HCT116 (cell line): ENCODE results near the gene TRIM69. TPM values are rescaled to one million over a fixed set of nuclear protein-coding genes. Genes with fewer than 3 reads are reported as not detected.

Experiments used
- ATAC-seq: fragments of 200-7000 bp; cut with Tn5 transposase; 2 replicates; pipeline ENCODE4 v1.9.1; 2020; ENCODE audit warnings: mild to moderate bottlenecking, moderate library complexity
- BruUV-seq: library from RNA; stranded (reverse); fragments of 400-500 nt; replicated peaks from 2 replicates; lab custom pipeline; 2021; lab: Mats Ljungman, UMichigan
- CTCF ChIA-PET: fragments of 300-600 bp; sonication (Branson Sonifier 250); formaldehyde crosslinking; loops from one replicate; lab custom pipeline; 2021; ENCODE audit warnings: antibody characterized with exemption; lab: Charles Lee
- POLR2A ChIA-PET: fragments of 300-600, 350-600 bp; sonication (Branson Sonifier 250); formaldehyde crosslinking; loops from one replicate; lab custom pipeline; 2021; ENCODE audit warnings: antibody characterized with exemption; lab: Charles Lee
- RAD21 ChIA-PET, 2 experiments: fragments of 300-600 bp; sonication (Branson Sonifier 250); formaldehyde crosslinking; loops; one replicate each; lab custom pipeline; 2023; ENCODE audit warnings: low total read pairs in 2 of 2; ENCODE audit not compliant: uncharacterized antibody in 2 of 2, unreplicated experiment in 2 of 2, low non-redundant PET in 1 of 2; lab: Charles Lee
- DNase-seq: peaks from one replicate; pipeline ENCODE4 v3.0.0-alpha.2; 2010; ENCODE audit warnings: low read depth, low spot score
- H2AFZ ChIP-seq: fragments of 200-600 bp; shearing (Covaris generic), sonication (generic); 2 replicates; pipeline ENCODE4 v1.6.1; 2017; ENCODE audit warnings: low read depth, mixed run types, mixed read lengths, antibody characterized with exemption, low read length; ENCODE audit not compliant: poor library complexity, severe bottlenecking
- H3K27ac ChIP-seq: 2 replicates; pipeline ENCODE4 v1.5.1; 2012; ENCODE audit warnings: low read depth, low read length
- H3K27me3 ChIP-seq: fragments of 200-600 bp; sonication (generic); 2 replicates; pipeline ENCODE4 v1.6.1; 2016; ENCODE audit warnings: mixed run types, low read length, mixed read lengths; ENCODE audit not compliant: insufficient read depth
- H3K36me3 ChIP-seq, 2 experiments: fragments of 200-500 bp in 1 of 2; fragments of 200-600 bp in 1 of 2; sonication (Bioruptor generic) in 1 of 2; sonication (generic) in 1 of 2; 2 replicates each; pipeline versions ENCODE4 v1.5.1 to v1.6.1; 2014 to 2016; ENCODE audit warnings: low read length in 2 of 2, inconsistent platforms in 1 of 2, mixed read lengths in 1 of 2, mixed run types in 1 of 2; ENCODE audit not compliant: insufficient read depth in 2 of 2, control insufficient read depth in 1 of 2
- H3K4me1 ChIP-seq, 2 experiments: fragments of 200-600 bp in 1 of 2; sonication (generic) in 1 of 2; 2 replicates each; pipeline versions ENCODE4 v1.5.1 to v1.6.1; 2012 to 2017; ENCODE audit warnings: low read length in 2 of 2, inconsistent platforms in 1 of 2, mild to moderate bottlenecking in 1 of 2, mixed read lengths in 1 of 2, mixed run types in 1 of 2, moderate library complexity in 1 of 2; ENCODE audit not compliant: insufficient read depth in 2 of 2, control insufficient read depth in 1 of 2
- H3K4me2 ChIP-seq: fragments of 200-600 bp; sonication (generic); 2 replicates; pipeline ENCODE4 v1.6.1; 2017; ENCODE audit warnings: mixed run types, low read length, mixed read lengths
- H3K4me3 ChIP-seq, 2 experiments: fragments of 200-600 bp in 1 of 2; sonication (generic) in 1 of 2; replicated peaks in 1 of 2; 2 replicates each; pipeline ENCODE4 v1.5.1; 2011 to 2016; ENCODE audit warnings: low read length in 2 of 2, control low read depth in 1 of 2, low read depth in 1 of 2, mild to moderate bottlenecking in 1 of 2, mixed read lengths in 1 of 2, mixed run types in 1 of 2
- H3K79me2 ChIP-seq: fragments of 200-600 bp; sonication (generic); 2 replicates; pipeline ENCODE4 v1.6.1; 2017; ENCODE audit warnings: mild to moderate bottlenecking, mixed run types, low read length, moderate library complexity, mixed read lengths; ENCODE audit not compliant: insufficient read depth
- H3K9ac ChIP-seq: fragments of 200-600 bp; sonication (generic); 2 replicates; pipeline ENCODE4 v1.6.1; 2016; ENCODE audit warnings: low read length, mixed read lengths
- H3K9me2 ChIP-seq: fragments of 200-600 bp; sonication (generic), shearing (Covaris generic); 2 replicates; pipeline ENCODE4 v1.6.1; 2017; ENCODE audit warnings: mixed run types, mild to moderate bottlenecking, moderate library complexity; ENCODE audit not compliant: insufficient read depth
- H3K9me3 ChIP-seq, 2 experiments: fragments of 200-500 bp in 1 of 2; fragments of 200-600 bp in 1 of 2; sonication (Bioruptor generic) in 1 of 2; sonication (generic) in 1 of 2; 2 replicates each; pipeline ENCODE4 v1.6.1; 2014 to 2017; ENCODE audit warnings: low read length in 2 of 2, mixed read lengths in 2 of 2, inconsistent platforms in 1 of 2, low read depth in 1 of 2, mild to moderate bottlenecking in 1 of 2, mixed run types in 1 of 2, moderate library complexity in 1 of 2; ENCODE audit not compliant: control insufficient read depth in 1 of 2, insufficient read depth in 1 of 2
- H4K20me1 ChIP-seq: fragments of 200-600 bp; sonication (generic), shearing (Covaris generic); 2 replicates; pipeline ENCODE4 v1.6.1; 2017; ENCODE audit warnings: mixed run types, mild to moderate bottlenecking, moderate library complexity; ENCODE audit not compliant: insufficient read depth
- CEBPB ChIP-seq: IDR thresholded peaks from 2 replicates; pipeline ENCODE4 v1.6.1; 2012; ENCODE audit warnings: low read depth
- EZH2phosphoT487 ChIP-seq: fragments of 200-600 bp; IDR thresholded peaks from 2 replicates; pipeline ENCODE4 v1.6.1; 2018; ENCODE audit warnings: antibody characterized with exemption, borderline replicate concordance
- JUND ChIP-seq: IDR thresholded peaks from 2 replicates; pipeline ENCODE4 v1.6.1; 2012
- POLR2A ChIP-seq: IDR thresholded peaks from 2 replicates; pipeline ENCODE4 v1.7.0; 2011; ENCODE audit warnings: borderline replicate concordance; ENCODE audit not compliant: insufficient read depth, insufficient read length; ENCODE audit errors: extremely low read depth
- RAD21 ChIP-seq: IDR thresholded peaks from 2 replicates; pipeline ENCODE4 v1.6.1; 2012; ENCODE audit warnings: low read depth, mild to moderate bottlenecking
- SRF ChIP-seq: IDR thresholded peaks from 2 replicates; pipeline ENCODE4 v1.6.1; 2012; ENCODE audit warnings: low read depth
- ZNF274 ChIP-seq: fragments of 200-500 bp; sonication (Bioruptor generic); IDR thresholded peaks from 2 replicates; pipeline ENCODE4 v1.6.1; 2014; ENCODE audit warnings: mild to moderate bottlenecking, low read depth, low read length, inconsistent platforms
- intact Hi-C: fragments of 100-400 bp; cut with micrococcal nuclease; formaldehyde crosslinking; loops from 2 replicates; pipeline ENCODE4 v1.10.0; 2022
- total RNA-seq: library from RNA; stranded (reverse); gene quantifications from one replicate; pipeline ENCODE4 v1.2.1, GENCODE V29; 2021; ENCODE audit not compliant: unreplicated experiment
- TF ChIP-seq, protein P1 (sequence below): IDR thresholded peaks from 2 replicates; pipeline ENCODE4 v1.6.1; 2011; ENCODE audit warnings: mild to moderate bottlenecking, low read length, moderate library complexity; ENCODE audit not compliant: insufficient replicate concordance; ENCODE audit errors: extremely low read depth
- TF ChIP-seq, protein P2 (sequence below), 3 experiments: fragments of 200-600 bp in 1 of 3; sonication (generic) in 1 of 3; IDR thresholded peaks in 2 of 3; conservative IDR thresholded peaks in 1 of 3; 2 replicates each; pipeline ENCODE4 v1.5.1; 2012 to 2017; ENCODE audit warnings: low read depth in 2 of 3, low read length in 2 of 3, antibody characterized with exemption in 1 of 3, borderline replicate concordance in 1 of 3, control low read depth in 1 of 3, mild to moderate bottlenecking in 1 of 3, mixed read lengths in 1 of 3, mixed run types in 1 of 3, moderate library complexity in 1 of 3; ENCODE audit not compliant: insufficient read depth in 1 of 3

TRIM69 gene
- total RNA-seq, 1 experiment from 2014 or later = 13.0 TPM

DNA sequence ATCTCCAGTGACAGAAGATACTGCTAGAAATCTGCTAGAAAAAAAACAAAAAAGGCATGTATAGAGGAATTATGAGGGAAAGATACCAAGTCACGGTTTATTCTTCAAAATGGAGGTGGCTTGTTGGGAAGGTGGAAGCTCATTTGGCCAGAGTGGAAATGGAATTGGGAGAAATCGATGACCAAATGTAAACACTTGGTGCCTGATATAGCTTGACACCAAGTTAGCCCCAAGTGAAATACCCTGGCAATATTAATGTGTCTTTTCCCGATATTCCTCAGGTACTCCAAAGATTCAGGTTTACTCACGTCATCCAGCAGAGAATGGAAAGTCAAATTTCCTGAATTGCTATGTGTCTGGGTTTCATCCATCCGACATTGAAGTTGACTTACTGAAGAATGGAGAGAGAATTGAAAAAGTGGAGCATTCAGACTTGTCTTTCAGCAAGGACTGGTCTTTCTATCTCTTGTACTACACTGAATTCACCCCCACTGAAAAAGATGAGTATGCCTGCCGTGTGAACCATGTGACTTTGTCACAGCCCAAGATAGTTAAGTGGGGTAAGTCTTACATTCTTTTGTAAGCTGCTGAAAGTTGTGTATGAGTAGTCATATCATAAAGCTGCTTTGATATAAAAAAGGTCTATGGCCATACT lies 21.1 kb upstream of the TRIM69 start:
- ChIA-PET RAD21 (no interaction called here), CTCF (interaction anchor here (1.3 to 3.6 kb wide), 2 partner anchors 12 to 52 kb away, joined by 4 to 30 read pairs; partner anchors contain the start of gene SPG11), POLR2A (interaction anchor here (0.6 to 7.0 kb wide), 2 partner anchors 12 to 67 kb away, joined by 3 to 106 read pairs; no protein-coding TSS in a partner anchor)
- peaks cover 8 to 22% of the 10 kb centered on the region in 2 experiments; a peak in 3 of 4 replicates for H3K4me1 ChIP-seq
- H3K9ac ChIP-seq = no peak overlapping the region
- H3K36me3 ChIP-seq = peaks cover 27 to 35% of the 10 kb centered on the region in 2 experiments
- no peak for ATAC-seq
- H4K20me1 ChIP-seq = no peaks in the 10 kb centered on the region
- H3K4me2 ChIP-seq = no peak overlapping the region
- H3K79me2 ChIP-seq = peaks cover 41% of the 10 kb centered on the region
- H2AFZ ChIP-seq = no peak overlapping the region
- H3K4me3 ChIP-seq = no peak overlapping the region
- intact Hi-C loops = no loop called here
- no peaks in the 10 kb centered on the region for H3K27me3 ChIP-seq
- H3K27ac ChIP-seq = no peak overlapping the region
- H3K9me2 ChIP-seq = no peaks in the 10 kb centered on the region
- no peak for DNase-seq
- TF ChIP-seq POLR2A (no peak), ZNF274 (no peak), JUND (no peak)
- TF ChIP-seq, protein P1, sequence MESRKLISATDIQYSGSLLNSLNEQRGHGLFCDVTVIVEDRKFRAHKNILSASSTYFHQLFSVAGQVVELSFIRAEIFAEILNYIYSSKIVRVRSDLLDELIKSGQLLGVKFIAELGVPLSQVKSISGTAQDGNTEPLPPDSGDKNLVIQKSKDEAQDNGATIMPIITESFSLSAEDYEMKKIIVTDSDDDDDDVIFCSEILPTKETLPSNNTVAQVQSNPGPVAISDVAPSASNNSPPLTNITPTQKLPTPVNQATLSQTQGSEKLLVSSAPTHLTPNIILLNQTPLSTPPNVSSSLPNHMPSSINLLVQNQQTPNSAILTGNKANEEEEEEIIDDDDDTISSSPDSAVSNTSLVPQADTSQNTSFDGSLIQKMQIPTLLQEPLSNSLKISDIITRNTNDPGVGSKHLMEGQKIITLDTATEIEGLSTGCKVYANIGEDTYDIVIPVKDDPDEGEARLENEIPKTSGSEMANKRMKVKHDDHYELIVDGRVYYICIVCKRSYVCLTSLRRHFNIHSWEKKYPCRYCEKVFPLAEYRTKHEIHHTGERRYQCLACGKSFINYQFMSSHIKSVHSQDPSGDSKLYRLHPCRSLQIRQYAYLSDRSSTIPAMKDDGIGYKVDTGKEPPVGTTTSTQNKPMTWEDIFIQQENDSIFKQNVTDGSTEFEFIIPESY = no peak
- H3K9me3 ChIP-seq = no peaks in the 10 kb centered on the region
- BruUV-seq = no TSS peak

DNA sequence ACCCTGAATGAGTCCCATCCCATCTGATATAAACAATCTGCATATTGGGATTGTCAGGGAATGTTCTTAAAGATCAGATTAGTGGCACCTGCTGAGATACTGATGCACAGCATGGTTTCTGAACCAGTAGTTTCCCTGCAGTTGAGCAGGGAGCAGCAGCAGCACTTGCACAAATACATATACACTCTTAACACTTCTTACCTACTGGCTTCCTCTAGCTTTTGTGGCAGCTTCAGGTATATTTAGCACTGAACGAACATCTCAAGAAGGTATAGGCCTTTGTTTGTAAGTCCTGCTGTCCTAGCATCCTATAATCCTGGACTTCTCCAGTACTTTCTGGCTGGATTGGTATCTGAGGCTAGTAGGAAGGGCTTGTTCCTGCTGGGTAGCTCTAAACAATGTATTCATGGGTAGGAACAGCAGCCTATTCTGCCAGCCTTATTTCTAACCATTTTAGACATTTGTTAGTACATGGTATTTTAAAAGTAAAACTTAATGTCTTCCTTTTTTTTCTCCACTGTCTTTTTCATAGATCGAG lies 20.5 kb upstream of the TRIM69 start:
- BruUV-seq = no TSS peak
- ChIA-PET CTCF (interaction anchor here (1.3 kb wide), 1 partner anchor 53 kb away, joined by 4 read pairs; the partner anchor contains the start of gene SPG11), RAD21 (no interaction called here), POLR2A (interaction anchor here (0.6 to 7.0 kb wide), 2 partner anchors 12 to 193 kb away, joined by 3 to 106 read pairs; no protein-coding TSS in a partner anchor)
- no peak for TF ChIP-seq CEBPB
- no peak for TF ChIP-seq JUND
- no peak for TF ChIP-seq SRF
- TF ChIP-seq, protein P2, sequence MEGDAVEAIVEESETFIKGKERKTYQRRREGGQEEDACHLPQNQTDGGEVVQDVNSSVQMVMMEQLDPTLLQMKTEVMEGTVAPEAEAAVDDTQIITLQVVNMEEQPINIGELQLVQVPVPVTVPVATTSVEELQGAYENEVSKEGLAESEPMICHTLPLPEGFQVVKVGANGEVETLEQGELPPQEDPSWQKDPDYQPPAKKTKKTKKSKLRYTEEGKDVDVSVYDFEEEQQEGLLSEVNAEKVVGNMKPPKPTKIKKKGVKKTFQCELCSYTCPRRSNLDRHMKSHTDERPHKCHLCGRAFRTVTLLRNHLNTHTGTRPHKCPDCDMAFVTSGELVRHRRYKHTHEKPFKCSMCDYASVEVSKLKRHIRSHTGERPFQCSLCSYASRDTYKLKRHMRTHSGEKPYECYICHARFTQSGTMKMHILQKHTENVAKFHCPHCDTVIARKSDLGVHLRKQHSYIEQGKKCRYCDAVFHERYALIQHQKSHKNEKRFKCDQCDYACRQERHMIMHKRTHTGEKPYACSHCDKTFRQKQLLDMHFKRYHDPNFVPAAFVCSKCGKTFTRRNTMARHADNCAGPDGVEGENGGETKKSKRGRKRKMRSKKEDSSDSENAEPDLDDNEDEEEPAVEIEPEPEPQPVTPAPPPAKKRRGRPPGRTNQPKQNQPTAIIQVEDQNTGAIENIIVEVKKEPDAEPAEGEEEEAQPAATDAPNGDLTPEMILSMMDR (IDR thresholded peaks at IDR 0.05 in 2 of 3, conservative IDR thresholded peaks at IDR 0.05 in 1 of 3; ENCODE audit: borderline replicate concordance in 1 of 3, insufficient read depth in 1 of 3, low read depth in 2 of 3, low read length in 2 of 3) = no peak
- TF ChIP-seq RAD21 = no peak
- TF ChIP-seq EZH2phosphoT487 = no peak
- TF ChIP-seq, protein P1 = no peak
- Histone ChIP-seq H3K4me1 (peaks cover 8 to 19% of the 10 kb centered on the region in 2 experiments; a peak in 3 of 4 replicates), H3K27ac (no peak overlapping the region), H4K20me1 (no peaks in the 10 kb centered on the region), H3K79me2 (peaks cover 41% of the 10 kb centered on the region), H3K4me3 (no peak overlapping the region), H2AFZ (no peak overlapping the region), H3K9me3 (no peaks in the 10 kb centered on the region), H3K9me2 (no peaks in the 10 kb centered on the region), H3K27me3 (no peaks in the 10 kb centered on the region), H3K9ac (no peak overlapping the region), H3K4me2 (no peak overlapping the region), H3K36me3 (peaks cover 27 to 35% of the 10 kb centered on the region in 2 experiments)
- intact Hi-C loops = no loop called here
- ATAC-seq (no peak), DNase-seq (no peak)
